IMR-90 (cell line): Measurements from ENCODE around the gene SYNGR4. TPM values are rescaled to one million over a fixed set of nuclear protein-coding genes. Genes with fewer than 3 reads are reported as not detected.
"Not testable (repeated sequence)": the region's sequence is repeated elsewhere in the genome, so short reads cannot be mapped to it uniquely, and the experiment has no call there.

Source experiments
- ATAC-seq: fragments of 200-7000 bp; cut with Tn5 transposase; 2 replicates; pipeline ENCODE4 v1.9.1; 2020; ENCODE audit warnings: low read depth, mild to moderate bottlenecking, moderate library complexity
- BruUV-seq: library from RNA; stranded (reverse); fragments of 400-500 nt; replicated peaks from 2 replicates; lab custom pipeline; 2021; lab: Mats Ljungman, UMichigan
- CTCF ChIA-PET: fragments of 300-600 bp; formaldehyde crosslinking; extraction: SDS; loops from one replicate; lab custom pipeline; 2021; ENCODE audit warnings: antibody characterized with exemption; lab: Yijun Ruan, JAX
- POLR2A ChIA-PET: fragments of 300-600 bp; sonication (Branson Sonifier 250); formaldehyde crosslinking; loops from one replicate; lab custom pipeline; 2022; ENCODE audit warnings: antibody characterized with exemption; ENCODE audit not compliant: unreplicated experiment; lab: Charles Lee
- DNase-seq: peaks from one replicate; pipeline ENCODE4 v3.0.0; 2013
- H2AFZ ChIP-seq: replicated peaks from 2 replicates; pipeline ENCODE3; 2013; ENCODE audit warnings: low read length, mild to moderate bottlenecking; ENCODE audit not compliant: poor library complexity
- H2AK5ac ChIP-seq: 2 replicates; pipeline ENCODE4 v1.6.1; 2013; ENCODE audit warnings: low read depth, low read length, inconsistent platforms
- H2AK9ac ChIP-seq: replicated peaks from 2 replicates; pipeline ENCODE3; 2013; ENCODE audit warnings: mild to moderate bottlenecking, low read depth, low read length, moderate library complexity; ENCODE audit not compliant: poor library complexity
- H2BK120ac ChIP-seq: 2 replicates; pipeline ENCODE4 v1.6.1; 2013; ENCODE audit warnings: low read depth, low read length, inconsistent platforms
- H2BK15ac ChIP-seq: 3 replicates; pipeline ENCODE4 v1.6.1; 2013; ENCODE audit warnings: low read depth, low read length, inconsistent platforms
- H2BK20ac ChIP-seq: 2 replicates; pipeline ENCODE4 v1.6.1; 2013; ENCODE audit warnings: low read depth, mild to moderate bottlenecking, inconsistent platforms, low read length, moderate library complexity
- H2BK5ac ChIP-seq: 2 replicates; pipeline ENCODE4 v1.6.1; 2013; ENCODE audit warnings: mild to moderate bottlenecking, low read depth, low read length, inconsistent platforms; ENCODE audit not compliant: poor library complexity, severe bottlenecking
- H3K14ac ChIP-seq: replicated peaks from 2 replicates; pipeline ENCODE4 v1.6.1; 2013; ENCODE audit warnings: low read depth, low read length, inconsistent platforms
- H3K18ac ChIP-seq: 2 replicates; pipeline ENCODE4 v1.6.1; 2013; ENCODE audit warnings: low read depth, low read length, control low read depth
- H3K23ac ChIP-seq: 2 replicates; pipeline ENCODE4 v1.6.1; 2013; ENCODE audit warnings: low read depth, low read length, inconsistent platforms
- H3K27ac ChIP-seq: 2 replicates; pipeline ENCODE4 v1.5.1; 2013; ENCODE audit warnings: mild to moderate bottlenecking, control low read depth, low read length; ENCODE audit not compliant: insufficient read depth
- H3K27me3 ChIP-seq: 2 replicates; pipeline ENCODE4 v1.6.1; 2013; ENCODE audit warnings: low read length; ENCODE audit not compliant: control insufficient read depth, insufficient read depth
- H3K36me3 ChIP-seq: 2 replicates; pipeline ENCODE4 v1.6.1; 2013; ENCODE audit warnings: low read length, mixed read lengths; ENCODE audit not compliant: control insufficient read depth, insufficient read depth
- H3K4ac ChIP-seq: 2 replicates; pipeline ENCODE4 v1.6.1; 2013; ENCODE audit warnings: low read depth, low read length, inconsistent platforms
- H3K4me1 ChIP-seq: 2 replicates; pipeline ENCODE4 v1.6.1; 2013; ENCODE audit warnings: low read length, mixed read lengths; ENCODE audit not compliant: control insufficient read depth, insufficient read depth
- H3K4me2 ChIP-seq: 2 replicates; pipeline ENCODE4 v1.6.1; 2013; ENCODE audit warnings: low read depth, mild to moderate bottlenecking, control low read depth, low read length, moderate library complexity
- H3K4me3 ChIP-seq: 2 replicates; pipeline ENCODE4 v1.5.1; 2013; ENCODE audit warnings: low read depth, mild to moderate bottlenecking, control low read depth, low read length, moderate library complexity; ENCODE audit not compliant: insufficient read depth
- H3K56ac ChIP-seq: 2 replicates; pipeline ENCODE4 v1.6.1; 2013; ENCODE audit warnings: low read length, inconsistent platforms; ENCODE audit not compliant: insufficient read depth; ENCODE audit errors: extremely low read depth
- H3K79me1 ChIP-seq, 2 experiments: 2 replicates each; pipeline ENCODE4 v1.6.1; 2013; ENCODE audit warnings: low read length in 2 of 2, inconsistent platforms in 1 of 2, low read depth in 1 of 2
- H3K9ac ChIP-seq: 2 replicates; pipeline ENCODE4 v1.6.1; 2013; ENCODE audit warnings: low read depth, low read length, control low read depth
- H3K9me1 ChIP-seq: 2 replicates; pipeline ENCODE4 v1.6.1; 2013; ENCODE audit warnings: low read length, inconsistent platforms; ENCODE audit not compliant: insufficient read depth
- H3K9me3 ChIP-seq: 2 replicates; pipeline ENCODE4 v1.6.1; 2013; ENCODE audit warnings: low read length; ENCODE audit not compliant: control insufficient read depth, insufficient read depth
- H4K20me1 ChIP-seq: 2 replicates; pipeline ENCODE4 v1.6.1; 2013; ENCODE audit warnings: low read length, inconsistent platforms; ENCODE audit not compliant: insufficient read depth
- H4K5ac ChIP-seq: 2 replicates; pipeline ENCODE4 v1.6.1; 2013; ENCODE audit warnings: mild to moderate bottlenecking, low read depth, low read length, control low read depth
- H4K8ac ChIP-seq, 2 experiments: 2 replicates each; pipeline ENCODE4 v1.6.1; 2013; ENCODE audit warnings: low read depth in 2 of 2, low read length in 2 of 2, control low read depth in 1 of 2, inconsistent platforms in 1 of 2
- H4K91ac ChIP-seq: 2 replicates; pipeline ENCODE4 v1.6.1; 2013; ENCODE audit warnings: low read depth, low read length, inconsistent platforms; ENCODE audit not compliant: insufficient read depth
- WGBS, 2 experiments: methylation state at CpG; one replicate each; pipeline versions ENCODE4 v1.1.5 to v1.1.7; 2013; ENCODE audit warnings: missing lambda C conversion rate in 2 of 2; ENCODE audit not compliant: insufficient read length in 1 of 2; ENCODE audit errors: extremely low coverage in 2 of 2; 5-methylcytosine and 5-hydroxymethylcytosine counted together
- dilution Hi-C: fragments of 300-500 bp; cut with HindIII; formaldehyde crosslinking; loops from one replicate; pipeline ENCODE4 v1.14.3; 2018; ENCODE audit warnings: low sequenced_read_pairs; ENCODE audit not compliant: unreplicated experiment
- in situ Hi-C: fragments of 300-500 bp; cut with MboI; formaldehyde crosslinking; loops from 3 replicates; pipeline ENCODE4 v1.14.3; 2019; ENCODE audit warnings: low sequenced_read_pairs, inconsistent platforms, mixed read lengths
- intact Hi-C: fragments of 100-400 bp; cut with micrococcal nuclease; formaldehyde crosslinking; loops from 2 replicates; pipeline ENCODE4 v1.10.0; 2022
- polyA plus RNA-seq, 3 experiments: library from polyadenylated mRNA; depleted of rRNA; stranded (reverse); fragments of >200 nt; gene quantifications; 2 replicates each; pipeline ENCODE4 v1.2.3, GENCODE V29; 2012; ENCODE audit warnings: low replicate concordance in 1 of 3
- total RNA-seq: library from RNA; depleted of rRNA; stranded (reverse); fragments of >200 nt; gene quantifications from 2 replicates; pipeline ENCODE4 v1.2.3, GENCODE V29; 2012

Gene SYNGR4
- total and polyA plus RNA-seq, 2 of the 4 experiments (the other 2 are of a cell fraction), result not detected

DNA sequence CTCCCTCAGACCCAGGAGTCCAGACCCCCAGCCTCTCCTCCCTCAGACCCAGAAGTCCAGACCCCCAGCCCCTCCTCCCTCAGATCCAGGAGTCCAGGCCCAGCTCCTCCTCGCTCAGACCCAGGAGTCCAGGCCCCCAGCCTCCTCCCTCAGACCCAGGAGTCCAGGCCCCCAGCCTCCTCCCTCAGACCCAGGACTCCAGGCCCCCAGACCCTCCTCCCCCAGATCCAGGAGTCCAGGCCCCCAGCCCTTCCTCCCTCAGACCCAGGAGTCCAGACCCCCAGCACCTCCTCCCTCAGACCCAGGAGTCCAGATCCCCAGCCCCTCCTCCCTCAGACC is 27.8 kb downstream of the SYNGR4 start:
- H2AK5ac ChIP-seq, H3K18ac ChIP-seq, H3K23ac ChIP-seq, H3K56ac ChIP-seq, H2BK15ac ChIP-seq, H2BK120ac ChIP-seq, H2BK5ac ChIP-seq, DNase-seq, BruUV-seq, H2AK9ac ChIP-seq, H2BK20ac ChIP-seq, H4K20me1 ChIP-seq, H3K9ac ChIP-seq, dilution Hi-C loops, in situ Hi-C loops, H3K4ac ChIP-seq, H3K14ac ChIP-seq, H3K4me2 ChIP-seq, H3K27ac ChIP-seq, H3K9me1 ChIP-seq, H4K91ac ChIP-seq, H3K4me1 ChIP-seq, H2AFZ ChIP-seq, ATAC-seq, H3K9me3 ChIP-seq, H4K8ac ChIP-seq, H4K5ac ChIP-seq, H3K4me3 ChIP-seq: not testable (repeated sequence)
- POLR2A ChIA-PET, result interaction anchor here (0.6 kb wide), 1 partner anchor 15 kb away, joined by 3 read pairs; no protein-coding TSS in a partner anchor
- Histone ChIP-seq H3K36me3 (peaks cover 16% of the 10 kb centered on the region), H3K27me3 (peaks cover 41% of the 10 kb centered on the region), H3K79me1 (peaks cover 10 to 34% of the 10 kb centered on the region in 2 experiments)
- CTCF ChIA-PET, result interaction anchor here (0.7 to 1.7 kb wide), 9 partner anchors 8 to 104 kb away, joined by 3 to 6 read pairs (median 3); no protein-coding TSS in a partner anchor
- no CpG with 5 or more reads among the region's 1 CpG for WGBS, 2 experiments
- intact Hi-C loops, result loop anchor here (10.0 kb wide), 1 partner anchor 67 kb away; the partner anchor contains the start of gene EMP3
